ENCODE data around the gene CPXM2. TPM values are rescaled to one million over a fixed set of nuclear protein-coding genes. Genes with fewer than 3 reads are reported as not detected.

CPXM2 gene
- total RNA-seq, 1 donor = not detected

GRCh38 chr10:123804716-123805115 is 86.9 kb downstream of the CPXM2 start:
- DNase-seq (ENCODE audit: low read depth in 2 of 3, low spot score in 2 of 3) = no peak

- no peak for DNase-seq (ENCODE audit: low read depth in 2 of 3, low spot score in 2 of 3)
Measured at GRCh38 chr10:123800821-123801220, 90.8 kb downstream of the CPXM2 start.

GRCh38 chr10:123800289-123800688 is 91.3 kb downstream of the CPXM2 start:
- no peak for DNase-seq (ENCODE audit: low read depth in 2 of 3, low spot score in 2 of 3)

GRCh38 chr10:123798856-123799255 is 92.8 kb downstream of the CPXM2 start:
- DNase-seq (ENCODE audit: low read depth in 2 of 3, low spot score in 2 of 3) = no peak

- DNase-seq (ENCODE audit: low read depth in 2 of 3, low spot score in 2 of 3) = no peak
Measured at GRCh38 chr10:123797813-123798212, 93.8 kb downstream of the CPXM2 start.

- DNase-seq (ENCODE audit: low read depth in 2 of 3, low spot score in 2 of 3) = no peak
Measured at GRCh38 chr10:123796736-123797135, 94.9 kb downstream of the CPXM2 start.

GRCh38 chr10:123795846-123796590 is 95.6 kb downstream of the CPXM2 start:
- no peak for DNase-seq (ENCODE audit: low read depth in 2 of 3, low spot score in 2 of 3)

- DNase-seq (ENCODE audit: low read depth in 2 of 3, low spot score in 2 of 3) = no peak
Measured at GRCh38 chr10:123795196-123795780, 96.3 kb downstream of the CPXM2 start.

GRCh38 chr10:123792248-123792978 is 99.2 kb downstream of the CPXM2 start:
- DNase-seq (ENCODE audit: low read depth in 2 of 3, low spot score in 2 of 3) = no peak

GRCh38 chr10:123790132-123790885 is 101.3 kb downstream of the CPXM2 start:
- DNase-seq (ENCODE audit: low read depth in 2 of 3, low spot score in 2 of 3) = no peak

GRCh38 chr10:123788981-123789380 is 102.6 kb downstream of the CPXM2 start:
- DNase-seq (ENCODE audit: low read depth in 2 of 3, low spot score in 2 of 3) = no peak

GRCh38 chr10:123787566-123787965 is 104.0 kb downstream of the CPXM2 start:
- DNase-seq (ENCODE audit: low read depth in 2 of 3, low spot score in 2 of 3) = no peak

GRCh38 chr10:123786896-123787295 is 104.7 kb downstream of the CPXM2 start:
- no peak for DNase-seq (ENCODE audit: low read depth in 2 of 3, low spot score in 2 of 3)

- DNase-seq (ENCODE audit: low read depth in 2 of 3, low spot score in 2 of 3) = no peak
Measured at GRCh38 chr10:123786306-123786705, 105.3 kb downstream of the CPXM2 start.

GRCh38 chr10:123784646-123785045 is 107.0 kb downstream of the CPXM2 start:
- DNase-seq (ENCODE audit: low read depth in 2 of 3, low spot score in 2 of 3) = no peak

GRCh38 chr10:123784216-123784615 is 107.4 kb downstream of the CPXM2 start:
- no peak for DNase-seq (ENCODE audit: low read depth in 2 of 3, low spot score in 2 of 3)

- no peak for DNase-seq (ENCODE audit: low read depth in 2 of 3, low spot score in 2 of 3)
Measured at GRCh38 chr10:123783296-123783695, 108.3 kb downstream of the CPXM2 start.

GRCh38 chr10:123782549-123782948 is 109.1 kb downstream of the CPXM2 start:
- DNase-seq (ENCODE audit: low read depth in 2 of 3, low spot score in 2 of 3) = no peak

GRCh38 chr10:123781956-123782500 is 109.6 kb downstream of the CPXM2 start:
- DNase-seq (ENCODE audit: low read depth in 2 of 3, low spot score in 2 of 3) = no peak

GRCh38 chr10:123781324-123781900 is 110.2 kb downstream of the CPXM2 start:
- DNase-seq (ENCODE audit: low read depth in 2 of 3, low spot score in 2 of 3) = no peak
